WTC11 (cell line): ENCODE results near the gene NEURL2. TPM values are rescaled to one million over a fixed set of nuclear protein-coding genes. Genes with fewer than 3 reads are reported as not detected.

Source experiments
- ATAC-seq: fragments of 200-7000 bp; cut with Tn5 transposase; 2 replicates; pipeline ENCODE4 v1.10.0; 2021; ENCODE audit warnings: mild to moderate bottlenecking, moderate library complexity
- CTCF ChIA-PET: fragments of 300-600 bp; sonication (Branson Sonifier 250); formaldehyde crosslinking; loops from one replicate; lab custom pipeline; 2021; ENCODE audit warnings: antibody characterized with exemption; lab: Charles Lee
- POLR2A ChIA-PET: fragments of 350-600 bp; sonication (Branson Sonifier 250); formaldehyde crosslinking; loops from one replicate; lab custom pipeline; 2021; ENCODE audit warnings: antibody characterized with exemption; lab: Charles Lee
- DNase-seq: peaks from one replicate; pipeline ENCODE4 v3.0.0; 2021; ENCODE audit warnings: low spot score
- H3K27ac Mint-ChIP-seq: 2 replicates; pipeline ENCODE4 v1.8.0; 2021; ENCODE audit warnings: mixed read lengths
- H3K27me3 Mint-ChIP-seq: 2 replicates; pipeline ENCODE4 v1.8.0; 2021; ENCODE audit warnings: low read depth, mild to moderate bottlenecking, moderate library complexity, mixed read lengths
- H3K36me3 Mint-ChIP-seq: 2 replicates; pipeline ENCODE4 v1.8.0; 2021; ENCODE audit warnings: mixed read lengths
- H3K4me1 Mint-ChIP-seq: 2 replicates; pipeline ENCODE4 v1.8.0; 2022; ENCODE audit warnings: mixed read lengths
- H3K4me3 Mint-ChIP-seq: 2 replicates; pipeline ENCODE4 v1.8.0; 2021; ENCODE audit warnings: mild to moderate bottlenecking, moderate library complexity, mixed read lengths
- H3K9me3 Mint-ChIP-seq: 2 replicates; pipeline ENCODE4 v1.8.0; 2021; ENCODE audit warnings: mixed read lengths
- ARID4B ChIP-seq: sonication (generic); formaldehyde crosslinking; IDR thresholded peaks from 2 replicates; pipeline ENCODE4 v1.8.0; 2023; ENCODE audit warnings: missing genetic modification reagents, mild to moderate bottlenecking, borderline replicate concordance
- ATF1 ChIP-seq: sonication (generic); formaldehyde crosslinking; IDR thresholded peaks from 2 replicates; pipeline ENCODE4 v1.8.1; 2023; ENCODE audit warnings: mild to moderate bottlenecking, moderate library complexity, missing genetic modification reagents
- ATF3 ChIP-seq: sonication (generic); formaldehyde crosslinking; conservative IDR thresholded peaks from 2 replicates; pipeline ENCODE4 v1.8.1; 2022; ENCODE audit warnings: mild to moderate bottlenecking, missing genetic modification reagents
- CBFB ChIP-seq: sonication (generic); formaldehyde crosslinking; IDR thresholded peaks from 2 replicates; pipeline ENCODE4 v1.8.1; 2022; ENCODE audit warnings: mild to moderate bottlenecking, low read depth, missing genetic modification reagents
- E2F4 ChIP-seq: sonication (generic); formaldehyde crosslinking; IDR thresholded peaks from 2 replicates; pipeline ENCODE4 v1.8.1; 2022; ENCODE audit warnings: low read depth, mild to moderate bottlenecking, moderate library complexity, missing genetic modification reagents, borderline replicate concordance
- FOXP4 ChIP-seq: sonication (generic); formaldehyde crosslinking; IDR thresholded peaks from 2 replicates; pipeline ENCODE4 v1.8.0; 2022; ENCODE audit warnings: mild to moderate bottlenecking, missing genetic modification reagents
- IRF1 ChIP-seq: sonication (generic); formaldehyde crosslinking; IDR thresholded peaks from 2 replicates; pipeline ENCODE4 v1.8.0; 2023; ENCODE audit warnings: missing genetic modification reagents
- IRF2 ChIP-seq: sonication (generic); formaldehyde crosslinking; IDR thresholded peaks from 2 replicates; pipeline ENCODE4 v1.8.0; 2022; ENCODE audit warnings: low read depth, missing genetic modification reagents, borderline replicate concordance
- MLX ChIP-seq: sonication (generic); formaldehyde crosslinking; IDR thresholded peaks from 2 replicates; pipeline ENCODE4 v1.8.1; 2023; ENCODE audit warnings: mild to moderate bottlenecking, missing genetic modification reagents, moderate library complexity
- NFE2L1 ChIP-seq: sonication (generic); formaldehyde crosslinking; IDR thresholded peaks from 2 replicates; pipeline ENCODE4 v1.8.1; 2023; ENCODE audit warnings: missing genetic modification reagents
- NR2C2 ChIP-seq: sonication (generic); formaldehyde crosslinking; IDR thresholded peaks from 2 replicates; pipeline ENCODE4 v1.8.0; 2022; ENCODE audit warnings: mild to moderate bottlenecking, missing genetic modification reagents
- OVOL2 ChIP-seq: fragments of 250-450 bp; sonication (Bioruptor Pico); IDR thresholded peaks from 2 replicates; pipeline ENCODE4 v1.9.0; 2021; ENCODE audit warnings: mild to moderate bottlenecking, borderline replicate concordance
- SOX15 ChIP-seq: fragments of 250-450 bp; sonication (Bioruptor Pico); IDR thresholded peaks from 2 replicates; pipeline ENCODE4 v1.9.0; 2021; ENCODE audit warnings: mild to moderate bottlenecking
- TEAD1 ChIP-seq: sonication (generic); formaldehyde crosslinking; IDR thresholded peaks from 2 replicates; pipeline ENCODE4 v1.8.0; 2022; ENCODE audit warnings: mild to moderate bottlenecking, missing genetic modification reagents
- TP53 ChIP-seq: sonication (generic); formaldehyde crosslinking; IDR thresholded peaks from 2 replicates; pipeline ENCODE4 v1.8.1; 2023; ENCODE audit warnings: mild to moderate bottlenecking, missing genetic modification reagents
- USF2 ChIP-seq: sonication (generic); formaldehyde crosslinking; IDR thresholded peaks from 2 replicates; pipeline ENCODE4 v1.8.1; 2023; ENCODE audit warnings: mild to moderate bottlenecking, missing genetic modification reagents, moderate library complexity
- ZMAT4 ChIP-seq: fragments of 250-450 bp; sonication (Bioruptor Pico); IDR thresholded peaks from 2 replicates; pipeline ENCODE4 v1.9.0; 2021; ENCODE audit warnings: mild to moderate bottlenecking
- ZNF219 ChIP-seq: sonication (generic); formaldehyde crosslinking; IDR thresholded peaks from 2 replicates; pipeline ENCODE4 v1.8.0; 2023; ENCODE audit warnings: missing genetic modification reagents, mild to moderate bottlenecking, borderline replicate concordance
- ZNF232 ChIP-seq: sonication (generic); formaldehyde crosslinking; IDR thresholded peaks from 2 replicates; pipeline ENCODE4 v1.8.0; 2022; ENCODE audit warnings: mild to moderate bottlenecking, missing genetic modification reagents
- ZNF263 ChIP-seq: sonication (generic); formaldehyde crosslinking; IDR thresholded peaks from 2 replicates; pipeline ENCODE4 v1.8.1; 2022; ENCODE audit warnings: low read depth, mild to moderate bottlenecking, moderate library complexity, missing genetic modification reagents
- ZNF317 ChIP-seq: sonication (generic); formaldehyde crosslinking; IDR thresholded peaks from 2 replicates; pipeline ENCODE4 v1.8.1; 2023; ENCODE audit warnings: low read depth, mild to moderate bottlenecking, moderate library complexity, missing genetic modification reagents, borderline replicate concordance
- ZSCAN18 ChIP-seq: fragments of 250-450 bp; sonication (Bioruptor Pico); IDR thresholded peaks from 2 replicates; pipeline ENCODE4 v2.1.2; 2022; ENCODE audit warnings: mild to moderate bottlenecking, moderate library complexity
- total RNA-seq: library from RNA; stranded (reverse); gene quantifications from 3 replicates; pipeline ENCODE4 v1.2.3, GENCODE V29; 2021

The NEURL2 gene
- total RNA-seq, 1 experiment from 2014 or later: 6.6 TPM

GRCh38 chr20:45890985-45891983, at the start of gene NEURL2, which contains the start of gene CTSA (continued):
- TF ChIP-seq ARID4B (CRISPR knock-in tag) (peak; percentile 98), FOXP4 (CRISPR knock-in tag) (peak; percentile 85; the same call in 1 of the 2 replicates), ATF1 (CRISPR knock-in tag) (no peak), CBFB (CRISPR knock-in tag) (0 out of 2 replicates have a peak, but pooled peaks have one; percentile 50), ATF3 (no peak), NFE2L1 (CRISPR knock-in tag) (no peak), TEAD1 (peak; percentile 84; the same call in 1 of the 2 replicates), IRF2 (CRISPR knock-in tag) (0 out of 2 replicates have a peak, but pooled peaks have one; percentile 51), USF2 (CRISPR knock-in tag) (peak; percentile 100), E2F4 (no peak), ZNF317 (CRISPR knock-in tag) (0 out of 2 replicates have a peak, but pooled peaks have one; percentile 31), ZMAT4 (CRISPR knock-in tag) (no peak), NR2C2 (CRISPR knock-in tag) (0 out of 2 replicates have a peak, but pooled peaks have one; percentile 18), TP53 (CRISPR knock-in tag) (peak; percentile 81)

GRCh38 chr20:45940469-45940868, 49.5 kb upstream of the NEURL2 start:
- Mint-ChIP-seq H3K36me3 (peaks cover 56% of the 10 kb centered on the region), H3K4me1 (peaks cover 27% of the 10 kb centered on the region), H3K27me3 (no peaks in the 10 kb centered on the region), H3K4me3 (no peak overlapping the region), H3K9me3 (no peaks in the 10 kb centered on the region), H3K27ac (no peak overlapping the region)
- DNase-seq (no peak), ATAC-seq (no peak)
- POLR2A ChIA-PET: no interaction called here
- CTCF ChIA-PET: no interaction called here
- TF ChIP-seq OVOL2 (CRISPR knock-in tag) (no peak), ZNF219 (no peak), TEAD1 (no peak), ZSCAN18 (no peak), IRF1 (CRISPR knock-in tag) (no peak), SOX15 (CRISPR knock-in tag) (no peak), MLX (CRISPR knock-in tag) (no peak), ZNF232 (no peak), ZNF263 (no peak)
